Left renal cortex interstitium (tissue), 4 donors: ENCODE data around the gene MEP1A. TPM values are rescaled to one million over a fixed set of nuclear protein-coding genes. Genes with fewer than 3 reads are reported as not detected.
"Not testable (repeated sequence)": the region's sequence is repeated elsewhere in the genome, so short reads cannot be mapped to it uniquely, and the experiment has no call there.

ENCODE experiments used
- DNase-seq, 4 donors: peaks; one replicate each; pipeline ENCODE4 v3.0.0-alpha.2; 2013; ENCODE audit warnings: low read depth in 4 of 4, low spot score in 2 of 4, missing footprints in 1 of 4
- polyA plus RNA-seq, 4 donors: library from polyadenylated mRNA; unstranded; fragments of 120-200 nt; gene quantifications; one replicate each; pipeline ENCODE4 v1.2.1, GENCODE V29; 2013; ENCODE audit not compliant: insufficient read length in 4 of 4

The MEP1A gene
- polyA plus RNA-seq, 4 donors: 0.07 TPM; not detected in 3

- no peak for DNase-seq
These were observed 19.9 kb upstream of the MEP1A start for GRCh38 chr6:46773201-46773855.

GRCh38 chr6:46774736-46775135 is 18.5 kb upstream of the MEP1A start:
- not testable (repeated sequence) for DNase-seq

- no peak for DNase-seq
These were observed 17.0 kb upstream of the MEP1A start for GRCh38 chr6:46776070-46776712.

- DNase-seq: no peak
These were observed 15.5 kb upstream of the MEP1A start for GRCh38 chr6:46777476-46778346.

- peak; percentile 34 to 69 (median 45) for DNase-seq
These were observed 11.5 kb upstream of the MEP1A start for GRCh38 chr6:46781478-46782378.

GRCh38 chr6:46784535-46784934 is 8.7 kb upstream of the MEP1A start:
- no peak for DNase-seq

DNA sequence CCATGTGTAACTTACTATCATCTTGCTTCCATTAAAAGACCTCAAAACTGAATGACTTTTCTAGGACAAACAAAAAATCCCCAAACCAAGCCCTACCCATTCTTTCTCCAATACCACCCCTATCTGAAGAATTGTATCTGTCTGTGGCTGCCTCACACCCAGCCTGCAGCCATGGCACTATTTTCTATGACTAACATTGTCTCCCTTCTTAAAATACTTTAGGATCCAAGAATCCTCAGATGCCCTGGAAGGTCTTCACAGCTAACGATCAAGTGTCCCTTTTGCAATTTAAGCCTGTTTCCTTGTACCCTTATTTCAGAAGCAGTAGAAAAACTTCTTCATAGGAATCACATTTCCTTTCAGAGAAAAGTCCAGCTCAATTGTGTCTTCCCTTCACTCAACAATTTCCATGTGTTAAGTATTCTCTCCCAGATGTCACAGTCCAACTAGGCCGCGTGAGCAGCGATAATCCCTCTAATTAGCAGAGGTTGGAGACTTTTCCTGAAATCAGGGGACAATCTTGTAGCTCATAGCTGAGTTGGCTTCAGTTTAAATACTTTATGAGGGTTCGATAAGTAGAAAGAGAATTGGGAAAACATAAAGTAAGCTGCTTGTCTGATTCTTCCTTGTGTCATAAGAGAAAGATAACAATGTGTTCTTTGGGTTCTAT is 5.2 kb upstream of the MEP1A start:
- DNase-seq: no peak

DNA sequence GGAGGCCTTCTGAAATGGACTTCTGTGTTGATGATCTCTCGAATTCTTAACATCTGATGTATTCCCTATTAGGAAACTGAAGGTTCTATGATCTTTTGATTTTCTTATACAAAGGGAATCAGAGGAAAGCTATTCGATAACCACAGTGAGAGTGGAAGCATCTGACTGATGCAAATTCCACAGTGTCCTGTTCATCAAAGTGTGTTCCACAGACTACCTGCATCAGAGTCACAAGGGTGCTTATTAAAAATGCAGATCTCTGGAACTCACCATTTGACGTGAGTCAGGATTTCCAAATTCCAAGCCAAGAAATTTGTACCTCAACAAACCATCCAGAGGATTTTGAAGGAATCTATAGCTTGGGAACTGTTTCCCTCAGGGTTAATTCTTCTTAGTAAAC is 4.4 kb upstream of the MEP1A start:
- no peak for DNase-seq

DNA sequence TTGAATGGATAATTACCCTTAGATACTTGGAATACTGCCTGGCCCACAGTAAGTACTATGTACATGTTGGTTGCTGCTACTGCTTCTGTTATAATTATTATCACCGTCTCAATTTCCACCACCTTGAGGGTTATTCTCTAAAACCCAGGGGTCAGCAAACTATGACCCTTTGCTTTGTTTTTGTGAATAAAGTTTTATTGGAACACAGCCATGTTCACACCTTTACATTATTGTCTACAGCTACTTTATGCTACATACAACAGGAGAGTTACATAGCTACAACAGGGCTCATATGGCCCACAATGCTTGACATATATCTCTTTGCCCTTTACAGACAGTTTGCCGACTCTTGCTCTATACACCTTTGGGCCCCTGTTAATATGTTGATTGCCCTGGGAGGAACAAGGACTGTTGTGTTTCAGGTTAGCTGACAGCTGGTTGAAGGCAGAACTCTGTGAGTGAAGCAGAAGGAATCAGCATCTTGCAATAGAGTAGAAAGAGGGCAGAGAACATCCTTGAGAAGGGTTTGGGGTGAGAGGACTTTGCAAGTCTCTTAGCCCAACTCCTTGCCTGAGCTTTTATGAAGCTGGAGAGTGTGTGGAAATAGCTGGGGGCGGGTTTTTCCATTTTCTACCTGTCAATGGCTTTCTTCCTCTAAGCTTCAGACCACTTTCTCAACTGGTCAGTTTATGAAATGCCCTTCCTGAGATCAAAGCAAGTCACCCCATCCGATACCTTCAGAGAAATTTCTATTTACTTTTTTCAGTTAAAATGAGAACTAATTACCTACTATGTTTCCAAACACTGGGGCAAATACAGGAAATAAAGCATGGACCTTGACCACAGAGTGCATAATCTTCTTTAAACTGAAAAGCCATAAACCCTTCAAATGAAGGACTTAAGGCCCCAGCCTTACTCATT is 3.5 kb upstream of the MEP1A start:
- no peak for DNase-seq

DNA sequence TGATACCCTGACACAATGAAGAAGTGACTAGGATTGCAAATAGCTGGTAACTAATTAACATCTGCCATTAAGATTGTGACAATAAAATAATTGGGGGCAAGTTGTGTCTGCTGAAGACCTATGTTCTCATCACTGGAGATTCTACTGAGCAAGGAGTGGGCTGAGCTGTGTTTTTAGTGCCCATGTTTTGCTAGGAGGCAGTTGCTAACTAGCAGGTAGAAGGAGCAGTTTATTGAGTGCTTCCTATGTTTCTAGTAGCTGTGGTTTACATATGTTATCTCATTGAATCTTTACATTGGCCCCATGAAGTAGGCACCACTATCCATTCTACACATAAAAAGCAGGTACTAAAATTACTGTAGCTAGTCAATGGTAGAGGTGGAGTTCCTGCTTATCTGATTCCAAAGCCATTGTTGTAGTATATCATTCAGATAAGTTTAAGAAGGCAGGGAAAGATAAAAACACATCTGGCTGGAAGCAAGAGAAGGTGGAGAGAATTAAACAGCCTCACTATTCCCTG is 2.8 kb upstream of the MEP1A start:
- DNase-seq: no peak

GRCh38 chr6:46792635-46793034 is 554 bp upstream of the MEP1A start:
- no peak for DNase-seq

DNA sequence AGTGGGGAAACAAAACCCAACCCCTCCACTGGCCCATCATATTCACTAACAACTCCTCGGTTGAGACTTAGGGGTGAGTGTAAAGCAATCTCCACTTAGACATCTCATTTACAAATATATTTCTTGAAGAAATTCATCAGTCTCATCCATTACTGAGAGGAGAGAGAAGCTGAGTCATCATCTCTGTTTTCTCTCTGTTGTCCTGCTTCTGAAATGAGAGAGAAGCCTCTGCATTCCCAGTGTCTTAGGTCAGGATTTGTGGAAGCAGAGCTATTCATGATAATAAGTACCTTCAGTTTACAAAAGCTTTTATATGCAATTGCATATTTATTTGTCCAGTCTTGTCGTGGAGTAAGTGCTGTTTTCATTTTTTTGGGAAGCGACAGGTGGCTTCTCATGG is 879 bp downstream of the MEP1A start:
- DNase-seq: no peak

DNA sequence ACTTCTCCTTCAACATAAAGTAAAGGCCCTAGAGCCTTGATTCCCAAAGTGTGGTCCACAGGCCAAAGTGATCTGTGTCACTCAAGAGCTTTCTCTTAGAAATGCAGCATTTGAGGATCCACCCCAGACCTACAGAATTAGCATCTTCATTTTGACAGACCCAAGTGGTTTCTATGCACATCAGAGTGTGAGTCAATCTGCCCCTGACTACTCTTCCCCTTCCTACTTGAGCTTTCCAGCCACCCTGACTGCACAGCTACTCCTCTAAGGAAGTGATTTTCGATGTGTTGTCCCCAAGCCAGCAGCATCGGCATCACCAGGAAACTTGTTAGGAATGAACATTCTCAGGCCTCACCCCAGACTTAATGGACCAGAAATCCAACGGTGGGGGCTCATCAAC is 2.6 kb downstream of the MEP1A start:
- no peak for DNase-seq

GRCh38 chr6:46796848-46797580 is 3.8 kb downstream of the MEP1A start:
- DNase-seq: no peak

DNA sequence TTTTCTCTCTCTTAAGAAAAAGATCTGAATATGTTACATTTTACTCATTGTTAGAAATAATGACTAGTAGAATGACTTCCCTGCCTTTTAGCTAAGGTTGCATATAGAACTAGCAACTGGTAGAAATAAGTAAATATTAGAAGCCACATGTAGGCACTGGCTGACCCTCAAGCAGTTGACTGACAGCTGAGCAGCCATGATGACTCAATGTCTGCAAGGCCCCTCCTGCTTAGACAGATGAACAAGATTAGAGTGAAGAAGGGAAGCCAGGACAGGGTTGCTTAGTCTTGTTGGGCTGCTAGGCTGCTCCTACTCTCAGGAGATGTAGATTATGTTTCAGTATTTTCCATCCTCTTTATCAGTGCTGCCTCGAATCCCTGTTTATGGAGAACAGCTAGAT is 6.5 kb downstream of the MEP1A start:
- no peak for DNase-seq

GRCh38 chr6:46808806-46809205 is 15.6 kb downstream of the MEP1A start:
- no peak for DNase-seq

DNA sequence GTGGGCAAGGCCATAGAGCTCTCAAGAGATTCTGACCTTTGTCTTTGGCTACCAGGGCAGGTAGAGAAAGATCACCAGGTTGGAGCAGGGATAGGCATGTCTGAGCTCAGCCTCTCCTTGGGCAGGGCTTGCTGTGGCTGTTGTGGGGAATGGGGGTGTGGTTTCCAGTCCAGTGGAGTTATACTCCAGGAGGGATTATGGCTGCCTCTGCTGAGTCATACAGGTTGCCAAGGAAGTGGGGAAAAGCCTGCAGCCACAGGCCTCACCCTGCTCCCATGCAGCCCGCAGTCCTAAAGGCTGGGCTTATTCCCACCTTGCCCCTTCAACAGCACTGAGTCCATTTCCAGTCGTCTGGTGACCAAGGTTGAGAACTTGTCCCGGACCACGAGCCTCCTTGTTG is 21.9 kb downstream of the MEP1A start:
- DNase-seq: no peak

GRCh38 chr6:46816626-46817025 is 23.4 kb downstream of the MEP1A start:
- no peak for DNase-seq
